Nephron (organoid): ENCODE measurements around the gene OR14J1.
"Not testable (repeated sequence)": the region's sequence is repeated elsewhere in the genome, so short reads cannot be mapped to it uniquely, and the experiment has no call there.

Experiments
- H3K27ac Mint-ChIP-seq, 3 experiments: 2 replicates each; pipeline ENCODE4 v1.8.0; 2020; ENCODE audit warnings: mixed read lengths in 3 of 3, mild to moderate bottlenecking in 2 of 3, moderate library complexity in 1 of 3
- H3K27me3 Mint-ChIP-seq: 2 replicates; pipeline ENCODE4 v1.8.0; 2021; ENCODE audit warnings: low read depth, mild to moderate bottlenecking, moderate library complexity, mixed read lengths
- H3K36me3 Mint-ChIP-seq: 2 replicates; pipeline ENCODE4 v1.8.0; 2020; ENCODE audit warnings: low read depth, mixed read lengths
- H3K4me1 Mint-ChIP-seq: 2 replicates; pipeline ENCODE4 v1.8.0; 2020; ENCODE audit warnings: mixed read lengths
- H3K4me3 Mint-ChIP-seq, 3 experiments: 2 replicates each; pipeline ENCODE4 v1.8.0; 2020; ENCODE audit warnings: mild to moderate bottlenecking in 3 of 3, mixed read lengths in 3 of 3, moderate library complexity in 2 of 3
- H3K9me3 Mint-ChIP-seq: 2 replicates; pipeline ENCODE4 v1.8.0; 2020; ENCODE audit warnings: mixed read lengths
- TF ChIP-seq, protein P1 (sequence below), 3 experiments: fragments of 200-600 bp; sonication (generic); IDR thresholded peaks; one replicate each; pipeline ENCODE4 v1.5.0; 2021; ENCODE audit warnings: antibody characterized with exemption in 3 of 3; ENCODE audit not compliant: unreplicated experiment in 3 of 3

The OR14J1 gene

DNA sequence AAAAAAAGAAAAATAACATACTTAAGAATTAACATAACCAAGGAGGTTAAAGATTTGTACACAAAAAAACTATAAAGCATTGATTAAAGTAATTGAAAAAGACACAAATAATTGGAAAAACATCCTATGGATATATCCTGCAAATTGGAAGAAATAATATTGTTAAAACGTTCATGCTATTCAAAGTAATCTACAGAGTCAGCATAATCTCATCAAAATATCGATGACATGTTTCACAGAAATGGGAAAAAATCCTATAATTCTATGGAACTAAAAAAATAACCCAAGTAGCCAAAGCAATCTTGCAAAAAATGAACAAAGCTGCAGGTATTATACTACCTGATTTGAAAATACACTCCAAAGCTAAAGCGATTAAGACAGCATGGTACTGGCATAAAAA lies 43.9 kb downstream of the OR14J1 start:
- H3K36me3 Mint-ChIP-seq: no peaks in the 10 kb centered on the region
- TF ChIP-seq, protein P1, sequence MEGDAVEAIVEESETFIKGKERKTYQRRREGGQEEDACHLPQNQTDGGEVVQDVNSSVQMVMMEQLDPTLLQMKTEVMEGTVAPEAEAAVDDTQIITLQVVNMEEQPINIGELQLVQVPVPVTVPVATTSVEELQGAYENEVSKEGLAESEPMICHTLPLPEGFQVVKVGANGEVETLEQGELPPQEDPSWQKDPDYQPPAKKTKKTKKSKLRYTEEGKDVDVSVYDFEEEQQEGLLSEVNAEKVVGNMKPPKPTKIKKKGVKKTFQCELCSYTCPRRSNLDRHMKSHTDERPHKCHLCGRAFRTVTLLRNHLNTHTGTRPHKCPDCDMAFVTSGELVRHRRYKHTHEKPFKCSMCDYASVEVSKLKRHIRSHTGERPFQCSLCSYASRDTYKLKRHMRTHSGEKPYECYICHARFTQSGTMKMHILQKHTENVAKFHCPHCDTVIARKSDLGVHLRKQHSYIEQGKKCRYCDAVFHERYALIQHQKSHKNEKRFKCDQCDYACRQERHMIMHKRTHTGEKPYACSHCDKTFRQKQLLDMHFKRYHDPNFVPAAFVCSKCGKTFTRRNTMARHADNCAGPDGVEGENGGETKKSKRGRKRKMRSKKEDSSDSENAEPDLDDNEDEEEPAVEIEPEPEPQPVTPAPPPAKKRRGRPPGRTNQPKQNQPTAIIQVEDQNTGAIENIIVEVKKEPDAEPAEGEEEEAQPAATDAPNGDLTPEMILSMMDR (IDR thresholded peaks at IDR 0.05; ENCODE audit: unreplicated experiment in 3 of 3): no peak
- H3K4me1 Mint-ChIP-seq: no peaks in the 10 kb centered on the region
- H3K27me3 Mint-ChIP-seq: no peaks in the 10 kb centered on the region
- peaks cover 3% of the 10 kb centered on the region for H3K9me3 Mint-ChIP-seq
- no peak overlapping the region for H3K4me3 Mint-ChIP-seq
- no peak overlapping the region for H3K27ac Mint-ChIP-seq

DNA sequence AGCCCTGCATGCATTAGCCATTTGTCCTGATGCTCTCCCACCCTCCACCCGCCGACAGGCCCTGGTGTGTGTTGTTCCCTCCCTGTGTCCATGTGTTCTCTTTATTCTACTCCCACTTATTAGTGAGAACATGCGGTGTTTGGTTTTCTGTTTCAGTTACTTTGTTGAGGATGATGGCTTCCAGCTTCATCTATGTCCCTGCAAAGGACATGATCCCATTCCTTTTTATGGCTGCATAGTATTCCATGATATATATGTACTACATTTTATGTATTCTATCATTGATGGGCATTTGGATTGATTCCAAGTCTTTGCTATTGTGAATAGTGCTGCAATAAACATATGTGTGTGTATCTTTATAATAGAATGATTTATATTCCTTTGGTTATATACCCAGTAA lies 47.8 kb downstream of the OR14J1 start:
- H3K27ac Mint-ChIP-seq, H3K27me3 Mint-ChIP-seq, H3K4me1 Mint-ChIP-seq, H3K36me3 Mint-ChIP-seq, H3K4me3 Mint-ChIP-seq: not testable (repeated sequence)
- H3K9me3 Mint-ChIP-seq: peaks cover 14% of the 10 kb centered on the region

DNA sequence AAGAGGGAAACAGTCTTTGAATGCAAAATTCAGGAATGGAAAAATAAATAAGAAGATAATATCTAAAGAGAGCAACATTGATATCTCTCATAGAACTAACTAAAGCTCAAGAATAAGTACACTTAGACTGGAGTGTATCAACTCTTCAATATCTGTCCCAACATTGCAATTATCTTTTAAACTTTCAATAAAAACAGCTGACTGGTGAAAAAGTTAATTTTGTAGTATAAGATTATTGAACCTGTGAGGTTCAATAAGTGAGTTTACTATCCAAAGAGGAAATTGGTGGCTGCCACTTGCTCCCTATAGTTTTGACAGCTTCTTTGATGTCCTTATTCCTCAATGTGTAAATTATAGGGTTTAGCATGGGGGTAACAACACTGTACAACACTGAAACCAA lies 53.5 kb downstream of the OR14J1 start:
- no peaks in the 10 kb centered on the region for H3K4me1 Mint-ChIP-seq
- TF ChIP-seq, protein P1 (IDR thresholded peaks at IDR 0.05; ENCODE audit: unreplicated experiment in 3 of 3): no peak
- H3K27me3 Mint-ChIP-seq: peaks cover 5% of the 10 kb centered on the region
- no peaks in the 10 kb centered on the region for H3K36me3 Mint-ChIP-seq
- no peak overlapping the region for H3K4me3 Mint-ChIP-seq
- peaks cover 11% of the 10 kb centered on the region for H3K9me3 Mint-ChIP-seq
- H3K27ac Mint-ChIP-seq: no peak overlapping the region

DNA sequence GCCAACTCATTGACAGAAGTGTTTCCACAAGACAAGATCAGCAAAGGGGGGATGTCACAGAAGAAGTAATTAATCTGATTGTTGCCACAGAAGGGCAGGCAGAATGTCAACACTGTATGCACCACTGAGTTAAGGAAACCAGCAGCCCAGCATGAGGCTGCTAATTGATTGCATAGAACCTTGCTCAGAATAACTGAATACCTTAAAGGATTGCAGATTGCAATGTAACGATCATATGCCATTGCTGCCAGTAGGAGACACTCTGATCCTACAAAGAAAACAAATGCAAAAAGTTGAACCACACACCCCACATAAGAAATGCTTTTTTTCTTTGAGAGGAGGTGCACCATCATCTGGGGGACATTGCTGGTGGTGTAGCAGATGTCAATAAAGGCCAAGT lies 54.1 kb downstream of the OR14J1 start:
- no peak overlapping the region for H3K4me3 Mint-ChIP-seq
- no peak overlapping the region for H3K27ac Mint-ChIP-seq
- no peaks in the 10 kb centered on the region for H3K4me1 Mint-ChIP-seq
- H3K27me3 Mint-ChIP-seq: peaks cover 5% of the 10 kb centered on the region
- peaks cover 11% of the 10 kb centered on the region for H3K9me3 Mint-ChIP-seq
- TF ChIP-seq, protein P1 (IDR thresholded peaks at IDR 0.05; ENCODE audit: unreplicated experiment in 3 of 3): no peak
- no peaks in the 10 kb centered on the region for H3K36me3 Mint-ChIP-seq
